Glutamatergic neuron (in vitro differentiated cells): ENCODE data around the gene GRIK4. TPM values are rescaled to one million over a fixed set of nuclear protein-coding genes. Genes with fewer than 3 reads are reported as not detected.

ENCODE experiments used
- DNase-seq: peaks from one replicate; pipeline ENCODE4 v3.0.0; 2022
- H3K27ac Mint-ChIP-seq: one replicate; pipeline ENCODE4 v1.8.0; 2020; ENCODE audit warnings: mild to moderate bottlenecking, mixed read lengths, inconsistent platforms; ENCODE audit not compliant: unreplicated experiment
- H3K27me3 Mint-ChIP-seq: one replicate; pipeline ENCODE4 v1.8.0; 2020; ENCODE audit warnings: mild to moderate bottlenecking, moderate library complexity, mixed read lengths, inconsistent platforms; ENCODE audit not compliant: unreplicated experiment
- H3K36me3 Mint-ChIP-seq: one replicate; pipeline ENCODE4 v1.8.0; 2020; ENCODE audit warnings: mild to moderate bottlenecking, mixed read lengths, inconsistent platforms; ENCODE audit not compliant: unreplicated experiment
- H3K4me1 Mint-ChIP-seq: one replicate; pipeline ENCODE4 v1.8.0; 2020; ENCODE audit warnings: mild to moderate bottlenecking, low read depth, mixed read lengths, inconsistent platforms; ENCODE audit not compliant: unreplicated experiment
- H3K4me3 Mint-ChIP-seq: one replicate; pipeline ENCODE4 v1.8.0; 2020; ENCODE audit warnings: mild to moderate bottlenecking, mixed read lengths, inconsistent platforms; ENCODE audit not compliant: unreplicated experiment
- H3K9me3 Mint-ChIP-seq: one replicate; pipeline ENCODE4 v1.8.0; 2020; ENCODE audit warnings: mild to moderate bottlenecking, moderate library complexity, mixed read lengths, inconsistent platforms; ENCODE audit not compliant: unreplicated experiment
- CTCF ChIP-seq: fragments of 200-600 bp; sonication (generic); IDR thresholded peaks from one replicate; pipeline ENCODE4 v1.5.0; 2021; ENCODE audit not compliant: partially characterized antibody, unreplicated experiment
- total RNA-seq: library from RNA; stranded (reverse); fragmentation: NEBNext Ultra II Directional; extraction: Animal tissue kit (Norgen Biotek cat#: 25700); gene quantifications from one replicate; pipeline ENCODE4 v1.2.1, GENCODE V29; 2021; ENCODE audit not compliant: unreplicated experiment

The GRIK4 gene
- total RNA-seq, 1 donor from 2014 or later: 3.6 TPM

- Mint-ChIP-seq H3K4me1 (peaks cover 24% of the 10 kb centered on the region), H3K9me3 (peaks cover 2% of the 10 kb centered on the region), H3K4me3 (no peak overlapping the region), H3K27ac (no peak overlapping the region), H3K36me3 (no peaks in the 10 kb centered on the region), H3K27me3 (peaks cover 3% of the 10 kb centered on the region)
- TF ChIP-seq CTCF: peak; percentile 62
- DNase-seq: peak; percentile 63
These were observed 148.5 kb downstream of the GRIK4 start for GRCh38 chr11:120660024-120660565.

- H3K9me3 Mint-ChIP-seq: peaks cover 2% of the 10 kb centered on the region
- H3K36me3 Mint-ChIP-seq: no peaks in the 10 kb centered on the region
- peak; percentile 60 for DNase-seq
- no peak overlapping the region for H3K4me3 Mint-ChIP-seq
- peaks cover 21% of the 10 kb centered on the region for H3K4me1 Mint-ChIP-seq
- H3K27me3 Mint-ChIP-seq: peaks cover 2% of the 10 kb centered on the region
- TF ChIP-seq CTCF: no peak
- peak overlapping the region; percentile 72 for H3K27ac Mint-ChIP-seq
These were observed 150.6 kb downstream of the GRIK4 start for GRCh38 chr11:120662071-120662676.

GRCh38 chr11:120663142-120663541, 151.6 kb downstream of the GRIK4 start:
- Mint-ChIP-seq H3K27ac (no peak overlapping the region), H3K27me3 (peaks cover 2% of the 10 kb centered on the region), H3K4me1 (peaks cover 22% of the 10 kb centered on the region), H3K36me3 (no peaks in the 10 kb centered on the region), H3K4me3 (peak overlapping the region; percentile 12), H3K9me3 (peaks cover 2% of the 10 kb centered on the region)
- TF ChIP-seq CTCF: no peak
- no peak for DNase-seq

GRCh38 chr11:120666121-120666639, 154.6 kb downstream of the GRIK4 start:
- Mint-ChIP-seq H3K4me3 (no peak overlapping the region), H3K4me1 (peaks cover 22% of the 10 kb centered on the region), H3K27me3 (peaks cover 4% of the 10 kb centered on the region), H3K9me3 (peaks cover 2% of the 10 kb centered on the region), H3K27ac (no peak overlapping the region), H3K36me3 (no peaks in the 10 kb centered on the region)
- no peak for DNase-seq
- TF ChIP-seq CTCF: no peak

- Mint-ChIP-seq H3K9me3 (peaks cover 5% of the 10 kb centered on the region), H3K4me1 (peaks cover 16% of the 10 kb centered on the region), H3K27ac (no peak overlapping the region), H3K27me3 (peaks cover 4% of the 10 kb centered on the region), H3K36me3 (no peaks in the 10 kb centered on the region), H3K4me3 (no peak overlapping the region)
- DNase-seq: no peak
- TF ChIP-seq CTCF: no peak
These were observed 155.7 kb downstream of the GRIK4 start for GRCh38 chr11:120667281-120667680.
